ENCODE measurements around the gene TBATA.

Gene TBATA

DNA sequence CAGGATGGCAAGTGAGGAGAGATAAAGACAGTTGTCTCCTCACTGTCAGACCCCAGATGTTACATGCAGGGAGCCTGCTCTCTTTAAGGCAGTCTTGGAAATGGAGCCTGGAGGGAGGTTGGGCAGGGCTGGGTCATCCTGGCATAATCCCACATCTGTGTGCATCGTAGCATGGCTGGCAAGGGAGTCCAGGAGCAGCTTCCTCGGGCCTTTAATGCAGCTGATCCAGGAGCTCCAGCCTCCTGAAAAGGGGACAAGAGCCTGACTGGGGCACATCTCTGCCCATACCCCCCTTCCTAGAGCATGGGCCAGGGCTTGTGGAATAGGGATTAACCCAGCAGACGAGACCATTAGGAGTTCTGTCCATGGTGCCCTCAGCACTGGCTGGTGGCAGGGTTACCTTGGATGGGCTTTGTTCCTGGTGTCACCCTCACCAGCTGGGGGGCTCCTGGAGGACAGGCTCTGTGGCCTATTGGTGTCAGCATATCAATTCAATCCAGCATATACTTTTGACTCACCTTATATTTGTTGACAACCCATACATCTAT lies 34.9 kb downstream of the TBATA start:
- Histone ChIP-seq H4K8ac (ENCODE audit: low read length) (no peak overlapping the region), H3K9ac (ENCODE audit: low read length) (no peak overlapping the region), H3K4me2 (ENCODE audit: low read length, poor library complexity, severe bottlenecking) (no peak overlapping the region), H2AFZ (ENCODE audit: low read depth, low read length) (no peak overlapping the region), H2BK12ac (ENCODE audit: low read length in 2 of 2) (no peak overlapping the region), H2BK15ac (ENCODE audit: low read depth, poor library complexity, severe bottlenecking) (peak overlapping the region; percentile 37), H2BK120ac (ENCODE audit: low read depth, low read length) (no peak overlapping the region), H3K23ac (ENCODE audit: low read length in 2 of 2) (no peak overlapping the region), H4K91ac (ENCODE audit: low read length) (no peak overlapping the region), H3K9me3 (ENCODE audit: control insufficient read depth, low read length) (peaks cover 4% of the 10 kb centered on the region), H3K18ac (ENCODE audit: low read depth in 1 of 2, low read length in 2 of 2) (no peak overlapping the region), H3K27ac (ENCODE audit: low read length, poor library complexity, severe bottlenecking) (no peak overlapping the region), H3K4me3 (ENCODE audit: insufficient read depth in 1 of 2, low read depth in 1 of 2, low read length in 2 of 2) (no peak overlapping the region), H3K27me3 (ENCODE audit: control insufficient read depth in 1 of 2, insufficient read depth in 1 of 2, low read length in 2 of 2) (no peaks in the 10 kb centered on the region), H3K36me3 (ENCODE audit: control insufficient read depth in 1 of 2, insufficient read depth in 2 of 2, low read depth in 1 of 2, low read length in 2 of 2) (peaks cover 79 to 87% of the 10 kb centered on the region in 2 experiments), H2BK5ac (ENCODE audit: low read depth, low read length, poor library complexity, severe bottlenecking) (no peak overlapping the region), H2AK5ac (ENCODE audit: low read length, severe bottlenecking) (no peak overlapping the region), H3K4ac (ENCODE audit: low read depth in 1 of 2, low read length in 2 of 2) (no peak overlapping the region), H3K79me1 (replicated peaks; ENCODE audit: low read length, poor library complexity, severe bottlenecking) (peaks cover 9% of the 10 kb centered on the region), H3K4me1 (ENCODE audit: control insufficient read depth, insufficient read depth, low read depth, low read length) (peaks cover 18% of the 10 kb centered on the region), H3K14ac (ENCODE audit: low read length in 2 of 2) (no peak overlapping the region)
- no peak for DNase-seq
- 51% methylated on average over 3 of the region's 3 CpGs for WGBS

DNA sequence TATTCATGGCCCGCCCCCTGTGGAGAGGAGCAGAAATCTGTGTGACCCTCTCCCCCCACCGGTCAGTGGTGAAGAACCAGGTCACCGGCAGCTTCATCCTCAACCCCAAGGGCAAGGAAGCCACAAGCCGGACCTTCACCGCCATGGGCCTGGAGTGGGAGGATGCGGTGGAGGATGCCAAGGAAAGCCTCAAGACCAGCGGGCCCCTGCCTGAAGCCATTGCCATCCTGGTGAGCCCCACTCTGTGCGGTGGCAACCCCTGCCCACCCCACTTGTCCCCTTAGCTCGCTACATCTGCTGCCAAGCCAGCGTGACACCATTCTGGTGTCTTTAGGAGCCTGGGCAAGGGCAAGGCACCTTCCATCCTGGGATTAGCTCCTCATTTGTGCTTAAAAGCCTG lies 35.4 kb downstream of the TBATA start:
- Histone ChIP-seq H3K27me3 (ENCODE audit: control insufficient read depth in 1 of 2, insufficient read depth in 1 of 2, low read length in 2 of 2) (no peaks in the 10 kb centered on the region), H3K18ac (ENCODE audit: low read depth in 1 of 2, low read length in 2 of 2) (no peak overlapping the region), H3K14ac (ENCODE audit: low read length in 2 of 2) (no peak overlapping the region), H2BK12ac (ENCODE audit: low read length in 2 of 2) (no peak overlapping the region), H3K9ac (ENCODE audit: low read length) (no peak overlapping the region), H3K36me3 (ENCODE audit: control insufficient read depth in 1 of 2, insufficient read depth in 2 of 2, low read depth in 1 of 2, low read length in 2 of 2) (peaks cover 84 to 89% of the 10 kb centered on the region in 2 experiments), H3K4me1 (ENCODE audit: control insufficient read depth, insufficient read depth, low read depth, low read length) (peaks cover 16% of the 10 kb centered on the region), H2BK15ac (ENCODE audit: low read depth, poor library complexity, severe bottlenecking) (no peak overlapping the region), H3K27ac (ENCODE audit: low read length, poor library complexity, severe bottlenecking) (no peak overlapping the region), H3K4me3 (ENCODE audit: insufficient read depth in 1 of 2, low read depth in 1 of 2, low read length in 2 of 2) (no peak overlapping the region), H3K79me1 (replicated peaks; ENCODE audit: low read length, poor library complexity, severe bottlenecking) (peaks cover 11% of the 10 kb centered on the region), H3K23ac (ENCODE audit: low read length in 2 of 2) (no peak overlapping the region), H2BK5ac (ENCODE audit: low read depth, low read length, poor library complexity, severe bottlenecking) (no peak overlapping the region), H2AFZ (ENCODE audit: low read depth, low read length) (no peak overlapping the region), H3K9me3 (ENCODE audit: control insufficient read depth, low read length) (peaks cover 4% of the 10 kb centered on the region), H3K4ac (ENCODE audit: low read depth in 1 of 2, low read length in 2 of 2) (no peak overlapping the region), H4K91ac (ENCODE audit: low read length) (no peak overlapping the region), H2AK5ac (ENCODE audit: low read length, severe bottlenecking) (no peak overlapping the region), H2BK120ac (ENCODE audit: low read depth, low read length) (no peak overlapping the region), H4K8ac (ENCODE audit: low read length) (no peak overlapping the region), H3K4me2 (ENCODE audit: low read length, poor library complexity, severe bottlenecking) (no peak overlapping the region)
- no peak for DNase-seq
- WGBS = 92% methylated on average over 10 of the region's 10 CpGs

DNA sequence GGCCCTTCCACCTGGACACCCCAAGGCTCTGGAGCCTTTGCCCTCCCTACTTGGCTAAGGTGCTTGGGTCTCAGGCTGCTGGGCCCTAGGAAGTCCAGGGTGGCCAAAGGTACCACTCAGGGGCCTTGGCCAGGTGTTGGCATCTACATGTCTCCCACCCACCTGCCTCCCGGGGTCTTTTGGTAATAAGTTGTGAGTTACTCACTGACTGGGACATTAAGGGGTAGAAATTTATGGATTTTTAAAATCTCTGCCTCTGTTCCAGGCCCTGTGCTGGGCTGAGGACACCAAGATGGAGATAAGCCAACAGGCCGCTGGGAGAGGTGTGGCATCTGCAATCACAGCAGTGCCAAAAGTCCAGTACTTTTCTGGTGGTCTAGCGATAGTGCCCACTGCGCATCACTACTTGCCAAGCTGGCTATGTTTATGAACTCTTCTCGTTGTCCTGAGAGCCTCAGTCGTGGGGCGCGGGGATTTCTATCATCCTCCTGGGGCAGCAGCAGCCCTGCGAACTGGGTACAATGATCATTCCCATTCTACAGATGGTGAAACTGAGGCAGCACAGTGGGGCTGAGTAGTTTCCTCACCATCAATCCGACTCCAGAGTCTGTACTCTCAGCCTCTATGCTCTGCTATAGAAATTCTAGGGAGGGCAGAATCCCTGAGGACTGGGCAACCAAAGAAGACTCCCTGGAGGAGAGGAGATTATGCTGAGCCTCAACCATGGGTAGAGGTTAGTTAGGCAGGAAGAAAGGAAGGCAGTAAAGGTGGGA lies 36.2 kb downstream of the TBATA start:
- Histone ChIP-seq H3K4me1 (ENCODE audit: control insufficient read depth, insufficient read depth, low read depth, low read length) (peaks cover 10% of the 10 kb centered on the region), H3K4me3 (ENCODE audit: insufficient read depth in 1 of 2, low read depth in 1 of 2, low read length in 2 of 2) (no peak overlapping the region), H3K36me3 (ENCODE audit: control insufficient read depth in 1 of 2, insufficient read depth in 2 of 2, low read depth in 1 of 2, low read length in 2 of 2) (peaks cover 82 to 90% of the 10 kb centered on the region in 2 experiments), H3K27me3 (ENCODE audit: control insufficient read depth in 1 of 2, insufficient read depth in 1 of 2, low read length in 2 of 2) (no peaks in the 10 kb centered on the region), H2BK12ac (ENCODE audit: low read length in 2 of 2) (no peak overlapping the region), H3K4me2 (ENCODE audit: low read length, poor library complexity, severe bottlenecking) (no peak overlapping the region), H3K23ac (ENCODE audit: low read length in 2 of 2) (no peak overlapping the region), H4K8ac (ENCODE audit: low read length) (no peak overlapping the region), H2BK5ac (ENCODE audit: low read depth, low read length, poor library complexity, severe bottlenecking) (no peak overlapping the region), H4K91ac (ENCODE audit: low read length) (no peak overlapping the region), H3K9ac (ENCODE audit: low read length) (no peak overlapping the region), H2BK120ac (ENCODE audit: low read depth, low read length) (no peak overlapping the region), H3K18ac (ENCODE audit: low read depth in 1 of 2, low read length in 2 of 2) (no peak overlapping the region), H3K79me1 (replicated peaks; ENCODE audit: low read length, poor library complexity, severe bottlenecking) (peaks cover 10% of the 10 kb centered on the region), H2BK15ac (ENCODE audit: low read depth, poor library complexity, severe bottlenecking) (no peak overlapping the region), H3K27ac (ENCODE audit: low read length, poor library complexity, severe bottlenecking) (no peak overlapping the region), H2AFZ (ENCODE audit: low read depth, low read length) (no peak overlapping the region), H3K4ac (ENCODE audit: low read depth in 1 of 2, low read length in 2 of 2) (no peak overlapping the region), H2AK5ac (ENCODE audit: low read length, severe bottlenecking) (no peak overlapping the region), H3K9me3 (ENCODE audit: control insufficient read depth, low read length) (peaks cover 4% of the 10 kb centered on the region), H3K14ac (ENCODE audit: low read length in 2 of 2) (no peak overlapping the region)
- 93% methylated on average over 9 of the region's 10 CpGs for WGBS
- DNase-seq = no peak

DNA sequence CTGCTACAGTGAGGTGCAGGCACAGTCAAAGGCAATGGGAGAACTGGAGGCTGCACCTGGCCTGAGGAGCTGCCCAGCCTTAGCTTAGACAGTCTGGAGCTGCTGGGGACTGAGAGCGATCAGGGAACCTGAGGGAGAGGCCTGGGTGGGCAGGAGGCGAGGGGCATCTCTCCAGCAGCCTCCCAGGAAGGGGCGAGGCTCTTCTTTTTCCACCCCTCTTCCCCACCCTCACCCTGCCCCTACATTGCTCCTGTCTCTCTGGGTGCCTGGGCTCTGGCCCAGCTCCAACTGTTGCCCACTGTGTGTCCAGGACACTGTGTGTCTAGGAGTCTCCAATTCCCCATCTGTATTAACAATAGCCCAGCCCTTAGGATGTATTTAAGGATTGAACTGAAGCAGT lies 36.9 kb downstream of the TBATA start:
- Histone ChIP-seq H2BK5ac (ENCODE audit: low read depth, low read length, poor library complexity, severe bottlenecking) (no peak overlapping the region), H3K9me3 (ENCODE audit: control insufficient read depth, low read length) (peaks cover 4% of the 10 kb centered on the region), H3K18ac (ENCODE audit: low read depth in 1 of 2, low read length in 2 of 2) (no peak overlapping the region), H3K27ac (ENCODE audit: low read length, poor library complexity, severe bottlenecking) (no peak overlapping the region), H2BK12ac (ENCODE audit: low read length in 2 of 2) (no peak overlapping the region), H3K14ac (ENCODE audit: low read length in 2 of 2) (no peak overlapping the region), H3K4me2 (ENCODE audit: low read length, poor library complexity, severe bottlenecking) (no peak overlapping the region), H3K4me3 (ENCODE audit: insufficient read depth in 1 of 2, low read depth in 1 of 2, low read length in 2 of 2) (no peak overlapping the region), H3K4me1 (ENCODE audit: control insufficient read depth, insufficient read depth, low read depth, low read length) (peaks cover 5% of the 10 kb centered on the region), H3K4ac (ENCODE audit: low read depth in 1 of 2, low read length in 2 of 2) (no peak overlapping the region), H2BK15ac (ENCODE audit: low read depth, poor library complexity, severe bottlenecking) (no peak overlapping the region), H3K79me1 (replicated peaks; ENCODE audit: low read length, poor library complexity, severe bottlenecking) (peaks cover 12% of the 10 kb centered on the region), H3K23ac (ENCODE audit: low read length in 2 of 2) (no peak overlapping the region), H4K8ac (ENCODE audit: low read length) (no peak overlapping the region), H3K36me3 (ENCODE audit: control insufficient read depth in 1 of 2, insufficient read depth in 2 of 2, low read depth in 1 of 2, low read length in 2 of 2) (peaks cover 82 to 90% of the 10 kb centered on the region in 2 experiments), H2BK120ac (ENCODE audit: low read depth, low read length) (no peak overlapping the region), H3K27me3 (ENCODE audit: control insufficient read depth in 1 of 2, insufficient read depth in 1 of 2, low read length in 2 of 2) (no peaks in the 10 kb centered on the region), H3K9ac (ENCODE audit: low read length) (no peak overlapping the region), H4K91ac (ENCODE audit: low read length) (no peak overlapping the region), H2AFZ (ENCODE audit: low read depth, low read length) (no peak overlapping the region), H2AK5ac (ENCODE audit: low read length, severe bottlenecking) (no peak overlapping the region)
- no peak for DNase-seq
- 86% methylated on average over 1 of the region's 3 CpGs for WGBS

Data from mesenchymal stem cell (in vitro differentiated cells and primary cell).